Esophagus squamous epithelium (tissue), 4 donors: ENCODE measurements around the gene SPN.

Source experiments
- POLR2A ChIP-seq, 4 donors: fragments of 450-650 bp; IDR thresholded peaks; one replicate each; pipeline ENCODE4 v1.6.1; 2017; ENCODE audit warnings: antibody characterized with exemption in 4 of 4, mild to moderate bottlenecking in 4 of 4, moderate library complexity in 3 of 4
- TF ChIP-seq, protein P1 (sequence below), 6 experiments: fragments of 450-650 bp in 4 of 6; fragments of 200-600 bp in 2 of 6; sonication (generic) in 2 of 6; IDR thresholded peaks; one replicate each; pipeline ENCODE4 v1.5.1; 2016 to 2019; ENCODE audit warnings: antibody characterized with exemption in 6 of 6, mild to moderate bottlenecking in 4 of 6, moderate library complexity in 4 of 6

GRCh38 chr16:29645694-29646187 is 17.3 kb upstream of the SPN start:
- TF ChIP-seq, protein P1, sequence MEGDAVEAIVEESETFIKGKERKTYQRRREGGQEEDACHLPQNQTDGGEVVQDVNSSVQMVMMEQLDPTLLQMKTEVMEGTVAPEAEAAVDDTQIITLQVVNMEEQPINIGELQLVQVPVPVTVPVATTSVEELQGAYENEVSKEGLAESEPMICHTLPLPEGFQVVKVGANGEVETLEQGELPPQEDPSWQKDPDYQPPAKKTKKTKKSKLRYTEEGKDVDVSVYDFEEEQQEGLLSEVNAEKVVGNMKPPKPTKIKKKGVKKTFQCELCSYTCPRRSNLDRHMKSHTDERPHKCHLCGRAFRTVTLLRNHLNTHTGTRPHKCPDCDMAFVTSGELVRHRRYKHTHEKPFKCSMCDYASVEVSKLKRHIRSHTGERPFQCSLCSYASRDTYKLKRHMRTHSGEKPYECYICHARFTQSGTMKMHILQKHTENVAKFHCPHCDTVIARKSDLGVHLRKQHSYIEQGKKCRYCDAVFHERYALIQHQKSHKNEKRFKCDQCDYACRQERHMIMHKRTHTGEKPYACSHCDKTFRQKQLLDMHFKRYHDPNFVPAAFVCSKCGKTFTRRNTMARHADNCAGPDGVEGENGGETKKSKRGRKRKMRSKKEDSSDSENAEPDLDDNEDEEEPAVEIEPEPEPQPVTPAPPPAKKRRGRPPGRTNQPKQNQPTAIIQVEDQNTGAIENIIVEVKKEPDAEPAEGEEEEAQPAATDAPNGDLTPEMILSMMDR (IDR thresholded peaks at IDR 0.05) = no peak
- TF ChIP-seq POLR2A (IDR thresholded peaks at IDR 0.05) = no peak
